IPS-18a (cell line): ENCODE data around the gene SQSTM1.

Experiments used
- H3K27ac ChIP-seq: one replicate; pipeline ENCODE4 v1.5.1; 2013; ENCODE audit warnings: low read length
- H3K27me3 ChIP-seq: one replicate; pipeline ENCODE4 v1.6.1; 2013; ENCODE audit warnings: mild to moderate bottlenecking, low read length; ENCODE audit not compliant: control insufficient read depth, insufficient read depth
- H3K36me3 ChIP-seq: one replicate; pipeline ENCODE4 v1.6.1; 2013; ENCODE audit warnings: low read depth, low read length; ENCODE audit not compliant: control insufficient read depth
- H3K4me1 ChIP-seq: one replicate; pipeline ENCODE4 v1.6.1; 2013; ENCODE audit warnings: low read depth, low read length; ENCODE audit not compliant: control insufficient read depth
- H3K4me3 ChIP-seq: one replicate; pipeline ENCODE4 v1.5.1; 2013; ENCODE audit warnings: low read length
- H3K9ac ChIP-seq: one replicate; pipeline ENCODE4 v1.6.1; 2013; ENCODE audit warnings: mild to moderate bottlenecking, low read length, moderate library complexity
- H3K9me3 ChIP-seq: one replicate; pipeline ENCODE4 v1.6.1; 2013; ENCODE audit warnings: low read depth, low read length; ENCODE audit not compliant: control insufficient read depth

SQSTM1 gene

GRCh38 chr5:179858241-179858585, 37.5 kb downstream of the SQSTM1 start:
- Histone ChIP-seq H3K27ac (no peak overlapping the region), H3K4me1 (peaks cover 5% of the 10 kb centered on the region), H3K4me3 (peak overlapping the region; percentile 89), H3K9me3 (no peaks in the 10 kb centered on the region), H3K9ac (peak overlapping the region; percentile 66), H3K36me3 (no peaks in the 10 kb centered on the region), H3K27me3 (peaks cover 6% of the 10 kb centered on the region)

- no peak within 1 kb of the TSS for H3K27ac ChIP-seq
- peaks cover 5% of the 10 kb centered on the region for H3K4me1 ChIP-seq
Measured at GRCh38 chr5:179858586-179859427, 38.1 kb downstream of the SQSTM1 start, which contains the start of gene MRNIP. Gene MRNIP, minus strand, starts transcription at chr5:179858817. Its CDS starts 21 bp downstream, at chr5:179858796.

DNA sequence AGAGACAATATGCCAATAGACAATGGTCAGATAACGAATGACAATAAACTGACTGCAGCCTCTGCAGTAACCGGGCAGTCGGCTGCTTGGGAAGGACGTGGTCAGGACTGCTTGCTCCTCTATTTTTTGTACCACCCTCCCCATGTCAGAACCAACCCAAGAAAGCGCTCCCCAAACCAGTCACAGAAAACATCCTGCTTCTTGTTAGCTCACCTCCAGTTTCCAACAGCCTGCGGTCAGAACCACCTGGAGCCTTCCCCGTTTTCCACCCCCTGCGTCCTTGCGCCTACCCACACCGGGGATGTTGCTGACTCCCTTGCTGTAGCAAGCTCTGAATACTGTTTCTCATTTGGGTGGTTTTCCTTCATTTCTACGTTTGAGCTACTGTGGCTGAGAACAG, 39.6 kb downstream of the SQSTM1 start:
- no peak overlapping the region for H3K27ac ChIP-seq
- H3K36me3 ChIP-seq = peaks cover 15% of the 10 kb centered on the region
- peaks cover 5% of the 10 kb centered on the region for H3K4me1 ChIP-seq
- no peak overlapping the region for H3K4me3 ChIP-seq
- no peak overlapping the region for H3K9ac ChIP-seq
- H3K9me3 ChIP-seq = no peaks in the 10 kb centered on the region
- H3K27me3 ChIP-seq = peaks cover 6% of the 10 kb centered on the region

More at GRCh38 chr5:179858586-179859427, 38.1 kb downstream of the SQSTM1 start, which contains the start of gene MRNIP:
- H3K36me3 ChIP-seq = peaks cover 5% of the 10 kb centered on the region
- no peaks in the 10 kb centered on the region for H3K9me3 ChIP-seq
- H3K9ac ChIP-seq = peak within 1 kb of the TSS; percentile 66
- peaks cover 6% of the 10 kb centered on the region for H3K27me3 ChIP-seq
- peak within 1 kb of the TSS; percentile 89 for H3K4me3 ChIP-seq

- H3K9ac ChIP-seq = no peak overlapping the region
- peaks cover 6% of the 10 kb centered on the region for H3K27me3 ChIP-seq
- no peak overlapping the region for H3K4me3 ChIP-seq
- peaks cover 5% of the 10 kb centered on the region for H3K4me1 ChIP-seq
- H3K9me3 ChIP-seq = no peaks in the 10 kb centered on the region
- H3K27ac ChIP-seq = no peak overlapping the region
- H3K36me3 ChIP-seq = peaks cover 16% of the 10 kb centered on the region
Measured at GRCh38 chr5:179862296-179862695, 41.6 kb downstream of the SQSTM1 start.

DNA sequence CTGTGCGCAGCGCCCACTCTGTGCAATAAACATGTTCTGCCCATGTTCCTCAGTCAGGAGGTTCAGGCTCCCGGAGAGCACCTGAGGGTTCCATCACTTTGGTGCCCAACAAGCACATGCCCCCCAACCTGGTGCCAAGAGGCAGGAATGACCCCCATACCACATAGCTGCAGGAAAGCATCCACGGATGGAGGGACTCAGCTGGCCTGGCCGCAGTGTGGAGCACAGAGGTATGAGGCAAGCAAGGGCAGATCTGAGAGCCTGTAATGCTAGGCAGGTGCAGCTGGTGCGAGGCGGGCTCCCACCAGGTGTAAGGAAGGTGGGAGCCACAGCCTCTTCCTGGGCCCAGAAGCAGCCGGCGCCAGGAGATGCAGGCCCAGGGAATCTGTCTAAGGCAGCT, 42.2 kb downstream of the SQSTM1 start:
- Histone ChIP-seq H3K9ac (no peak overlapping the region), H3K27ac (no peak overlapping the region), H3K4me1 (peaks cover 5% of the 10 kb centered on the region), H3K9me3 (no peaks in the 10 kb centered on the region), H3K36me3 (peaks cover 16% of the 10 kb centered on the region), H3K4me3 (no peak overlapping the region), H3K27me3 (peaks cover 6% of the 10 kb centered on the region)

DNA sequence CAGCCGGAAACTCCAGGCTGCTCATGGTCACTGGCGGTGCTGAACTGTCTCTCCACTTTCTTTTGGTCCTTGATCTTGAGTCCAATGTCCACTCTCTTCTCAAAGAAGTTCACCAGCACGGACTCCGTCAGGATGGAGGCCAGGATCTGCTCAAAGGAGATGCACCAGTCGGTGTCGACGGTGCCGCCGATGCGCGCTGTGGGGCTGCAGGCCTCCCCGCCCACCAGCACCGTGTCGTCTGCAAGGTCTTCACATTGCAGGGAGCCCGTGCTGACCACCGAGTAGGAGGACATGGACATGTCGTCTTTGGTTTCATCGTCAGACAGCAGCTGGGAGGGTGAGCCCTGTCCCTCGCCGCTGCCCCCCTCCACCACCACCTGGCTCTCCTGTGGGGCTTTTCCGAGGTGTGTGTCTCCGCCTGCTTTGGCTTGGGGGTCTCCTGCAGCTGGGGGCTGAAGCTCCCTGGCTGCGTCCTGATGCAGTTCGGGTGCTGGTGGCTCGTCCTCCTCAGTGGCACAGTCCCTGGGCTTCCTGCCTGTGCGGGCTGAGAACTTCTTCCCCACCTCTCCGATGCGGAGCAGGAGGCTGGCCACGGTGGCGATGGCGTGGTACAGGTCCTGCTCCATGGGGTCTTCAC, 42.9 kb downstream of the SQSTM1 start:
- Histone ChIP-seq H3K36me3 (peaks cover 16% of the 10 kb centered on the region), H3K4me1 (peaks cover 5% of the 10 kb centered on the region), H3K4me3 (no peak overlapping the region), H3K9ac (no peak overlapping the region), H3K9me3 (no peaks in the 10 kb centered on the region), H3K27ac (no peak overlapping the region), H3K27me3 (peaks cover 6% of the 10 kb centered on the region)

- Histone ChIP-seq H3K27ac (no peak overlapping the region), H3K9me3 (no peaks in the 10 kb centered on the region), H3K4me1 (peaks cover 5% of the 10 kb centered on the region), H3K36me3 (peaks cover 16% of the 10 kb centered on the region), H3K9ac (no peak overlapping the region), H3K4me3 (no peak overlapping the region), H3K27me3 (peaks cover 4% of the 10 kb centered on the region)
Measured at GRCh38 chr5:179864686-179865085, 44.0 kb downstream of the SQSTM1 start.

- H3K9me3 ChIP-seq = no peaks in the 10 kb centered on the region
- no peak overlapping the region for H3K27ac ChIP-seq
- peaks cover 16% of the 10 kb centered on the region for H3K36me3 ChIP-seq
- no peaks in the 10 kb centered on the region for H3K27me3 ChIP-seq
- no peaks in the 10 kb centered on the region for H3K4me1 ChIP-seq
- H3K9ac ChIP-seq = no peak overlapping the region
- no peak overlapping the region for H3K4me3 ChIP-seq
Measured at GRCh38 chr5:179865491-179866240, 45.0 kb downstream of the SQSTM1 start.

- H3K4me3 ChIP-seq = no peak overlapping the region
- H3K4me1 ChIP-seq = no peaks in the 10 kb centered on the region
- H3K27me3 ChIP-seq = no peaks in the 10 kb centered on the region
- no peak overlapping the region for H3K9ac ChIP-seq
- peaks cover 16% of the 10 kb centered on the region for H3K36me3 ChIP-seq
- H3K27ac ChIP-seq = no peak overlapping the region
- H3K9me3 ChIP-seq = no peaks in the 10 kb centered on the region
Measured at GRCh38 chr5:179866241-179867078, 45.8 kb downstream of the SQSTM1 start.

GRCh38 chr5:179867079-179867465, 46.4 kb downstream of the SQSTM1 start:
- Histone ChIP-seq H3K9ac (no peak overlapping the region), H3K36me3 (peaks cover 16% of the 10 kb centered on the region), H3K4me1 (no peaks in the 10 kb centered on the region), H3K4me3 (no peak overlapping the region), H3K27ac (no peak overlapping the region), H3K9me3 (no peaks in the 10 kb centered on the region), H3K27me3 (no peaks in the 10 kb centered on the region)

DNA sequence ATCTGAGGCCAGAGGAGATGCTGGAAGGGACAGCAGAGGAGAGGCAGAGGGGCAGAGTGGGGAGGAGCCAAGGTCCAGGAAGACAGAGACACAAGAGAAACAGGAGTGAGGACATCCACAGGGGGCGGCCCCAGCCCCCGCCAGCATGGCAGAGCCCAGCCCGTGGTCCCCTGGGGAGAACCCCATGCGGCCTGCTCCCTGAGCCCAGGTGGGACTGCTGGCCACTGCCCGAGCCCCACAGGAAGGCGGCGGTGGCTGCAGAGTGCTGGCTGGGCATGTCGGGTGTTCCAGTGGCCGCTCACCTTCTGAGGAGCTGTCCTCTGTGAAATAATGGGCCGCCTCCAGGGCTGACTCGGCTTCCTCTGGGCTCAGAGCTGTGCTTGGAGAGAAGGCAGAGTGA, 46.8 kb downstream of the SQSTM1 start:
- Histone ChIP-seq H3K4me1 (no peaks in the 10 kb centered on the region), H3K27me3 (no peaks in the 10 kb centered on the region), H3K9me3 (no peaks in the 10 kb centered on the region), H3K9ac (no peak overlapping the region), H3K4me3 (no peak overlapping the region), H3K36me3 (peaks cover 16% of the 10 kb centered on the region), H3K27ac (no peak overlapping the region)
